Hematopoietic multipotent progenitor cell (in vitro differentiated cells): ENCODE results near the gene TARS2. TPM values are rescaled to one million over a fixed set of nuclear protein-coding genes. Genes with fewer than 3 reads are reported as not detected.

ENCODE experiments used
- DNase-seq, 3 donors: peaks; one replicate each; pipeline ENCODE4 v3.0.0-alpha.2; 2011 to 2015; ENCODE audit warnings: low read depth in 2 of 3, low spot score in 2 of 3
- small RNA-seq: library from RNA; depleted of rRNA; stranded (forward); fragments of <200 nt; gene quantifications from one replicate; pipeline ENCODE3, GENCODE V24; 2012
- total RNA-seq: library from RNA; depleted of rRNA; stranded (reverse); fragments of >200 nt; gene quantifications from one replicate; pipeline ENCODE4 v1.2.3, GENCODE V29; 2012

TARS2 gene
- total RNA-seq, 1 donor = 32.3 TPM

DNA sequence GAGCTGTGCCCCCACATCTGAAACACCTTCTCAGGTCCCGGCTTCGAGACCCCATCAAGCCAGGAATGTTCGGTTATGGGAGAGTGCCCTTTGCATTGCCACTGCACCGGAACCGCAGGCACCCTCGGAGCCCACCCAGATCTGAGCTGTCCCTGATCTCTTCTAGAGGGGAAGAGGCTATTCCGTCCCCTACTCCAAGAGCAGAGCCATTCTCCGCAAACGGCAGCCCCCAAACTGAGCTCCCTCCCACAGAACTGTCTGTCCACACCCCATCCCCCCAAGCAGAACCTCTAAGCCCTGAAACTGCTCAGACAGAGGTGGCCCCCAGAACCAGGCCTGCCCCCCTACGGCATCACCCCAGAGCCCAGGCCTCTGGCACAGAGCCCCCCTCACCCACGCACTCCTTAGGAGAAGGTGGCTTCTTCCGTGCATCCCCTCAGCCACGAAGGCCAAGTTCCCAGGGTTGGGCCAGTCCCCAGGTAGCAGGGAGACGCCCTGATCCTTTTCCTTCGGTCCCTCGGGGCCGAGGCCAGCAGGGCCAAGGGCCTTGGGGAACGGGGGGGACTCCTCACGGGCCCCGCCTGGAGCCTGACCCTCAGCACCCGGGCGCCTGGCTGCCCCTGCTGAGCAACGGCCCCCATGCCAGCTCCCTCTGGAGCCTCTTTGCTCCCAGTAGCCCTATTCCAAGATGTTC is 66.3 kb downstream of the TARS2 start:
- DNase-seq = no peak

- DNase-seq = no peak
Measured at GRCh38 chr1:150554086-150554452, 66.8 kb downstream of the TARS2 start.

DNA sequence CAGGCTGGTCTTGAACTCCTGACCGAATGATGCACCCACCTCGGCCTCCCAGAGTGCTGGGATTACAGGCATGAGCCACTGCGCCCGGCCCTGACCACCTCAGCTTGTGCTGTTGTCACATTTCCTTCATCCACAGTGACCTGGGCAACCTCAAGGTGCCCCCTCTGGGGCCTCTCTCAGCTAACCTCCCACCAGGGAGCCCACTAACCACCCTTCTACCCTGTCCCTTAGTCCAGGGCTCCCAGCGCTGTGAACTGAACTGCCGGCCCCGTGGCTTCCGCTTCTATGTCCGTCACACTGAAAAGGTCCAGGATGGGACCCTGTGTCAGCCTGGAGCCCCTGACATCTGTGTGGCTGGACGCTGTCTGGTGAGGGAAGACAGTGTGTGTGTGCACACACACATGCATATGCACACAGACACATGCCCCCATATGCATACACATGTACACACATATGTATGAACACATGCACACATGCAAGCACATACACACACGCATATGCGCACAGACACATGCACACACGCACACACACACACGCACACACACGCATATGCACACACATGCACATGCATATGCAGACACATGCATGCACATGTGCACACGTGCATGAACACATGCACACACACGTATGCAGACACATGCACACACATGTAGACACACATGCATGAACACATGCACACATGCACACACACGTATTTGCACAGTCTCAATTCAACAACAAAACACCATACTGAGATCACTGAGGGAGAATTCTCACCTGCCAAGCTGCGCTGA is 68.2 kb downstream of the TARS2 start:
- DNase-seq = no peak

GRCh38 chr1:150555971-150556865 is 69.0 kb downstream of the TARS2 start:
- DNase-seq = no peak

DNA sequence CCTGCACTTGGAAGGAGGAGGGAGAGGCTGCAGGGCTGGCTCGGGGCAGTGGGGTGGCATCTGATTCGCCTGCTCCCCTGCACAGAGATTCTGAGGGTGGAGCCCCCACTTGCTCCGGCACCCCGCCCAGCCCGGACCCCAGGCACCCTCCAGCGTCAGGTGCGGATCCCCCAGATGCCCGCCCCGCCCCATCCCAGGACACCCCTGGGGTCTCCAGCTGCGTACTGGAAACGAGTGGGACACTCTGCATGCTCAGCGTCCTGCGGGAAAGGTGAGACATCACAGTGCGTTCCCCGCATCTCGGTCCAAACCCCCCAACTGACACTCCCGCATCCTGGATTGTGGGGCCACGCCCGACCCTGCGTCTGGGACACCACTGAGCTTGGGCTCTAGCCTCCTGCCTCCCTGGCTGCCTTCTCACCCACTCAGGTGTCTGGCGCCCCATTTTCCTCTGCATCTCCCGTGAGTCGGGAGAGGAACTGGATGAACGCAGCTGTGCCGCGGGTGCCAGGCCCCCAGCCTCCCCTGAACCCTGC is 69.9 kb downstream of the TARS2 start:
- no peak for DNase-seq

Small RNA genes within 50 kb of the gene (small RNA-seq; reads per million reads assigned to genes)
- gene MIR4257 = not detected

Other genes with a start within 250 kb of the TARS2 start
- gene CA14, start 229.6 kb upstream of the TARS2 start, total RNA-seq = not detected
- gene APH1A, start 218.4 kb upstream of the TARS2 start, total RNA-seq = 153 TPM
- gene C1orf54, start 214.6 kb upstream of the TARS2 start, total RNA-seq = 14.8 TPM
- gene CIART, start 204.9 kb upstream of the TARS2 start, total RNA-seq = 0.27 TPM
- 31.2 TPM for gene MRPS21, start 193.6 kb upstream of the TARS2 start, total RNA-seq
- gene PRPF3, start 165.9 kb upstream of the TARS2 start, total RNA-seq = 24.2 TPM
- gene RPRD2, start 123.3 kb upstream of the TARS2 start, total RNA-seq = 10.5 TPM
- gene ECM1, start 20.7 kb downstream of the TARS2 start, total RNA-seq = 1.1 TPM
- 0.27 TPM for gene FALEC, start 28.3 kb downstream of the TARS2 start, total RNA-seq
- 10.5 TPM for gene ADAMTSL4, start 62.0 kb downstream of the TARS2 start, total RNA-seq
- gene MCL1, start 92.2 kb downstream of the TARS2 start, total RNA-seq = 395 TPM
- 83.7 TPM for gene ENSA, start 142.2 kb downstream of the TARS2 start, total RNA-seq
- 10.0 TPM for gene GOLPH3L, start 209.7 kb downstream of the TARS2 start, total RNA-seq
- under 0.01 TPM for gene HORMAD1, start 233.5 kb downstream of the TARS2 start, total RNA-seq